ENCODE results near the gene INHBB. TPM values are rescaled to one million over a fixed set of nuclear protein-coding genes. Genes with fewer than 3 reads are reported as not detected.

INHBB gene
- total and polyA plus RNA-seq, 2 of the 4 experiments (the other 2 are of a cell fraction): 0.18 to 0.92 TPM

DNA sequence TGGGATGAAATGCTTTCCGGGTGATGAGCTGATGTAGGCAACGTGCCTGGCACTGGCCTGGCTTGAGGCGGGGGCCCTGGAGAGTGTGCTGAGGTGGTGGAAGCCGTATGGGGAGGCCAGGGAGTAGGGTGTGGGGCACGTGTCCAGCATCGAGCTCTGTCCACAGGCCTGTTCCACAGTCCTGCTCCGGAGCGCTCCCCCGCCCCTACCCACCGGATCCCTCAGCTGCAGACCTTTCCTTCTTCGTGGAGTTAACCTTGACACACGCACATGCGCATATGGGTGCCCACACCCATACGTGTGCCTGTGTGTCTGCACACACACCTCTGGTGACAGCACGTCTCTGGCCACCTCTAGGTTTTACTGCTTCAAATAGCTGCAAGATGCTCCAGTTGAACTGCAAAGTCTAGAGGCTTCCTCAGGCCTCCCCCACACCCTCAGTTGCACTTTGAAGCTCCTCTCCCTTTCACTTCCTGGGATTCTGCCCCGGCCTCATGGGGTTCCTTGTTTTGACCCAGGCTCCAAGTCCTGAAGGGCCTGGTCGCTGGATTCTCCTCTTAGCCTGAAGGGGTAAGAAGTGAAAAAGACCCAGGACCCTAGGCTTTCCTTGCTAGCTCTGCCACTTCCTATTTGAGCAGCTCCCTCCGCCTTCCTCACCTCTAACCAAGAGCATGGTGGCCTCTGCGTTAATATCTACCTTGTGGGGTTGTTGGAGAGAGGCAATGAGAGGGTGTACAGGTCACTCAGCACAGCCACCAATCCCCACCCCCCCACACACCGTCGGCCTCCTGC lies 49.5 kb downstream of the INHBB start:
- H3K27ac ChIP-seq (ENCODE audit: insufficient read depth, low read length): no peak overlapping the region
- peaks cover 7% of the 10 kb centered on the region; the same call in 1 of the 2 replicates for H3K4me1 ChIP-seq (ENCODE audit: control insufficient read depth, insufficient read depth, low read length)
- POLR2A ChIA-PET (ENCODE audit: unreplicated experiment): interaction anchor here (0.6 kb wide), 1 partner anchor 60 kb away, joined by 4 read pairs; no protein-coding TSS in a partner anchor

More for the DNA sequence above, 49.5 kb downstream of the INHBB start:
- CTCF ChIA-PET: no interaction called here
- no peak overlapping the region for H3K4me3 ChIP-seq (ENCODE audit: insufficient read depth, low read depth, low read length)
- H2AK9ac ChIP-seq (replicated peaks; ENCODE audit: low read depth, low read length, poor library complexity): no peak overlapping the region
- no CpG with 5 or more reads among the region's 21 CpGs for WGBS, 2 experiments (ENCODE audit: extremely low coverage in 2 of 2, insufficient read length in 1 of 2)
- no peaks in the 10 kb centered on the region for H3K79me1 ChIP-seq (ENCODE audit: low read depth in 1 of 2, low read length in 2 of 2)
- no peak overlapping the region for H3K4ac ChIP-seq (ENCODE audit: low read depth, low read length)
- H2BK120ac ChIP-seq (ENCODE audit: low read depth, low read length): no peak overlapping the region
- no peak for DNase-seq
- H3K56ac ChIP-seq (ENCODE audit: extremely low read depth, insufficient read depth, low read length): no peak overlapping the region
- H3K9ac ChIP-seq (ENCODE audit: low read depth, low read length): no peak overlapping the region
- H2BK20ac ChIP-seq (ENCODE audit: low read depth, low read length): no peak overlapping the region
- TF ChIP-seq FOS (IDR thresholded peaks at IDR 0.05; ENCODE audit: low read depth, low read length) (no peak), SMC3 (IDR thresholded peaks at IDR 0.05; ENCODE audit: low read depth, low read length) (no peak), MAZ (IDR thresholded peaks at IDR 0.05; ENCODE audit: borderline replicate concordance, low read depth, low read length) (no peak)
- H4K20me1 ChIP-seq (ENCODE audit: insufficient read depth, low read length): 0 out of 2 replicates have a peak, but pooled peaks cover 3% of the 10 kb centered on the region
- ATAC-seq (ENCODE audit: low read depth): no peak
- H2AFZ ChIP-seq (replicated peaks; ENCODE audit: low read length, poor library complexity): no peak overlapping the region
- no peak overlapping the region for H2AK5ac ChIP-seq (ENCODE audit: low read depth, low read length)
- H3K27me3 ChIP-seq (ENCODE audit: control insufficient read depth, insufficient read depth, low read length): peaks cover 47% of the 10 kb centered on the region
- H3K36me3 ChIP-seq (ENCODE audit: control insufficient read depth, insufficient read depth, low read length): no peaks in the 10 kb centered on the region
- H3K23ac ChIP-seq (ENCODE audit: low read depth, low read length): no peak overlapping the region
- H3K4me2 ChIP-seq (ENCODE audit: low read depth, low read length): no peak overlapping the region
- H3K14ac ChIP-seq (replicated peaks; ENCODE audit: low read depth, low read length): no peak overlapping the region
- H3K9me1 ChIP-seq (ENCODE audit: insufficient read depth, low read length): no peaks in the 10 kb centered on the region
- H4K5ac ChIP-seq (ENCODE audit: low read depth, low read length): no peak overlapping the region
- H2BK15ac ChIP-seq (ENCODE audit: low read depth, low read length): no peak overlapping the region
- H4K91ac ChIP-seq (ENCODE audit: insufficient read depth, low read depth, low read length): no peak overlapping the region
- intact Hi-C loops (cut with micrococcal nuclease) (no loop called here), in situ Hi-C loops (cut with MboI; ENCODE audit: low sequenced_read_pairs) (no loop called here), dilution Hi-C loops (cut with HindIII; ENCODE audit: low sequenced_read_pairs, unreplicated experiment) (no loop called here)
- no TSS peak for BruUV-seq (replicated peaks)
- H3K9me3 ChIP-seq (ENCODE audit: control insufficient read depth, insufficient read depth, low read length): peaks cover 5% of the 10 kb centered on the region
- H2BK5ac ChIP-seq (ENCODE audit: low read depth, low read length, poor library complexity, severe bottlenecking): no peak overlapping the region
- no peak overlapping the region for H4K8ac ChIP-seq (ENCODE audit: low read depth in 2 of 2, low read length in 2 of 2)
- no peak overlapping the region for H3K18ac ChIP-seq (ENCODE audit: low read depth, low read length)

All from IMR-90 (cell line).